ENCODE measurements around the gene ST6GALNAC3. TPM values are rescaled to one million over a fixed set of nuclear protein-coding genes. Genes with fewer than 3 reads are reported as not detected.

The ST6GALNAC3 gene
- total RNA-seq, 1 experiment from 2014 or later: 2.2 TPM

- intact Hi-C loops (cut with micrococcal nuclease): no loop called here
- POLR2A ChIA-PET: no interaction called here
- no peak for TF ChIP-seq ZBTB33 (IDR thresholded peaks at IDR 0.05; ENCODE audit: extremely low read depth, insufficient replicate concordance, low read length)
- no peak for TF ChIP-seq POLR2AphosphoS5 (IDR thresholded peaks at IDR 0.05; ENCODE audit: low read depth, low read length)
- TF ChIP-seq ZFX (IDR thresholded peaks at IDR 0.05): no peak
- TF ChIP-seq EZH2 (IDR thresholded peaks at IDR 0.05): no peak
- no peak for TF ChIP-seq CTCF (IDR thresholded peaks at IDR 0.05 in 2 of 3, conservative IDR thresholded peaks at IDR 0.05 in 1 of 3; ENCODE audit: borderline replicate concordance in 1 of 3, insufficient read depth in 1 of 3, low read depth in 2 of 3, low read length in 2 of 3)
- TF ChIP-seq ELF1 (IDR thresholded peaks at IDR 0.05; ENCODE audit: borderline replicate concordance, low read depth): no peak
- TF ChIP-seq CEBPB (IDR thresholded peaks at IDR 0.05; ENCODE audit: low read depth): no peak
- no peak for TF ChIP-seq MAX (IDR thresholded peaks at IDR 0.05)
- no peak for TF ChIP-seq POLR2A (IDR thresholded peaks at IDR 0.05; ENCODE audit: borderline replicate concordance, extremely low read depth, insufficient read depth, insufficient read length)
- no peak for TF ChIP-seq RAD21 (IDR thresholded peaks at IDR 0.05; ENCODE audit: low read depth)
- no peak for TF ChIP-seq SP1 (IDR thresholded peaks at IDR 0.05; ENCODE audit: low read depth)
- no peak for TF ChIP-seq CBX3 (IDR thresholded peaks at IDR 0.05; ENCODE audit: low read depth)
- no peak for TF ChIP-seq EGR1 (IDR thresholded peaks at IDR 0.05; ENCODE audit: low read depth)
- no peak for TF ChIP-seq TCF7L2 (IDR thresholded peaks at IDR 0.05; ENCODE audit: borderline replicate concordance, extremely low read depth, insufficient read depth, insufficient read length)
- no peak for TF ChIP-seq FOSL1 (IDR thresholded peaks at IDR 0.05; ENCODE audit: low read depth)
- no peak for TF ChIP-seq REST (IDR thresholded peaks at IDR 0.05; ENCODE audit: low read depth)
- no peak for TF ChIP-seq YY1 (IDR thresholded peaks at IDR 0.05; ENCODE audit: extremely low read depth, insufficient replicate concordance, low read depth, low read length)
- no peak for TF ChIP-seq ZNF274 (IDR thresholded peaks at IDR 0.05; ENCODE audit: low read depth, low read length)
- no peak for TF ChIP-seq EZH2phosphoT487 (IDR thresholded peaks at IDR 0.05; ENCODE audit: borderline replicate concordance)
- no peak for TF ChIP-seq SRF (IDR thresholded peaks at IDR 0.05; ENCODE audit: low read depth)
- Histone ChIP-seq H2AFZ (ENCODE audit: low read depth, low read length, poor library complexity, severe bottlenecking) (no peak overlapping the region), H3K79me2 (ENCODE audit: insufficient read depth, low read length) (no peaks in the 10 kb centered on the region), H3K27me3 (ENCODE audit: insufficient read depth, low read length) (0 out of 2 replicates have a peak, but pooled peaks cover 3% of the 10 kb centered on the region), H3K36me3 (ENCODE audit: control insufficient read depth in 1 of 2, insufficient read depth in 2 of 2, low read length in 2 of 2) (no peaks in the 10 kb centered on the region), H3K4me3 (replicated peaks in 1 of 2; ENCODE audit: low read depth in 1 of 2, low read length in 2 of 2) (no peak overlapping the region), H3K4me2 (ENCODE audit: low read length) (no peak overlapping the region), H3K27ac (ENCODE audit: low read depth, low read length) (no peak overlapping the region), H3K4me1 (ENCODE audit: control insufficient read depth in 1 of 2, insufficient read depth in 2 of 2, low read length in 2 of 2) (no peaks in the 10 kb centered on the region), H4K20me1 (ENCODE audit: insufficient read depth) (no peaks in the 10 kb centered on the region), H3K9me3 (ENCODE audit: control insufficient read depth in 1 of 2, insufficient read depth in 1 of 2, low read depth in 1 of 2, low read length in 2 of 2) (no peaks in the 10 kb centered on the region), H3K9ac (ENCODE audit: low read length) (no peak overlapping the region), H3K9me2 (ENCODE audit: insufficient read depth) (no peaks in the 10 kb centered on the region)
- no TSS peak for BruUV-seq (replicated peaks)
- no peak for ATAC-seq
- RAD21 ChIA-PET (ENCODE audit: low non-redundant PET in 1 of 2, low total read pairs in 2 of 2, uncharacterized antibody in 2 of 2, unreplicated experiment in 2 of 2): no interaction called here
- DNase-seq (ENCODE audit: low read depth, low spot score): no peak
- CTCF ChIA-PET: no interaction called here
These were observed 507.2 kb downstream of the ST6GALNAC3 start for GRCh38 chr1:76581712-76582111.

Measured in HCT116 (cell line).